H1 (cell line): ENCODE data around the gene SPEM3. TPM values are rescaled to one million over a fixed set of nuclear protein-coding genes. Genes with fewer than 3 reads are reported as not detected.
A peak's percentile ranks its signal among the peaks of the same experiment; 100 is the strongest.

Experiments
- CTCF ChIA-PET: fragments of 300-600 bp; sonication (Branson Sonifier 250); formaldehyde crosslinking; loops from one replicate; lab custom pipeline; 2021; ENCODE audit not compliant: partially characterized antibody; lab: Charles Lee
- POLR2A ChIA-PET: fragments of 300-600 bp; sonication (Branson Sonifier 250); formaldehyde crosslinking; loops from one replicate; lab custom pipeline; 2021; ENCODE audit warnings: inconsistent platforms; ENCODE audit not compliant: partially characterized antibody; lab: Charles Lee
- DNase-seq, 2 experiments: peaks; one replicate each; pipeline versions ENCODE4 v3.0.0 to v3.0.0-alpha.2; 2010 to 2022; ENCODE audit warnings: low spot score in 2 of 2, low read depth in 1 of 2, mixed read lengths in 1 of 2
- FAIRE-seq: peaks from 2 replicates; lab custom pipeline; 2011; peaks lifted over from hg19 to GRCh38; lab: Jason Lieb, UNC
- H2AFZ ChIP-seq: 2 replicates; pipeline ENCODE4 v1.8.1; 2012; ENCODE audit warnings: low read length, inconsistent platforms
- H2AK5ac ChIP-seq: 2 replicates; pipeline ENCODE4 v1.6.1; 2013; ENCODE audit warnings: low read depth, low read length
- H2BK120ac ChIP-seq: replicated peaks from 2 replicates; pipeline ENCODE3; 2013; ENCODE audit warnings: low read depth, low read length, inconsistent platforms
- H2BK12ac ChIP-seq: 2 replicates; pipeline ENCODE4 v1.6.1; 2013; ENCODE audit warnings: low read depth, low read length
- H2BK15ac ChIP-seq: 2 replicates; pipeline ENCODE4 v1.6.1; 2013; ENCODE audit warnings: low read length
- H2BK20ac ChIP-seq: 2 replicates; pipeline ENCODE4 v1.6.1; 2013; ENCODE audit warnings: low read length
- H2BK5ac ChIP-seq: 2 replicates; pipeline ENCODE4 v1.6.1; 2013; ENCODE audit warnings: low read depth, low read length
- H3K14ac ChIP-seq: 2 replicates; pipeline ENCODE4 v1.6.1; 2013; ENCODE audit warnings: inconsistent platforms; ENCODE audit not compliant: insufficient read length
- H3K18ac ChIP-seq: 2 replicates; pipeline ENCODE4 v1.6.1; 2013; ENCODE audit warnings: low read length; ENCODE audit errors: extremely low read depth
- H3K23ac ChIP-seq: 2 replicates; pipeline ENCODE4 v1.6.1; 2013; ENCODE audit warnings: inconsistent platforms; ENCODE audit not compliant: insufficient read length
- H3K23me2 ChIP-seq: 2 replicates; pipeline ENCODE4 v1.6.1; 2013; ENCODE audit warnings: low read depth, low read length
- H3K27ac ChIP-seq: 2 replicates; pipeline ENCODE4 v1.6.1; 2011; ENCODE audit warnings: low read depth, low read length, inconsistent platforms
- H3K27me3 ChIP-seq, 4 experiments: replicated peaks in 1 of 4; 1 replicate in 1 of 4; 2 replicates in 3 of 4; pipeline versions ENCODE4 v1.6.1 to v1.8.1; 2011 to 2013; ENCODE audit warnings: low read length in 3 of 4, mild to moderate bottlenecking in 3 of 4, inconsistent platforms in 2 of 4, mixed read lengths in 2 of 4, moderate library complexity in 1 of 4; ENCODE audit not compliant: control insufficient read depth in 3 of 4, insufficient read depth in 3 of 4; ENCODE audit errors: extremely low read depth in 1 of 4
- H3K36me3 ChIP-seq, 4 experiments: 2 replicates each; pipeline versions ENCODE4 v1.6.1 to v1.8.1; 2011 to 2013; ENCODE audit warnings: mild to moderate bottlenecking in 4 of 4, low read length in 3 of 4, moderate library complexity in 2 of 4, control low read depth in 1 of 4, inconsistent platforms in 1 of 4; ENCODE audit not compliant: insufficient read depth in 4 of 4, control insufficient read depth in 2 of 4
- H3K4ac ChIP-seq: replicated peaks from 2 replicates; pipeline ENCODE3; 2013; ENCODE audit warnings: low read length, low read depth, mixed read lengths, inconsistent platforms; ENCODE audit not compliant: insufficient read length
- H3K4me1 ChIP-seq, 4 experiments: replicated peaks in 1 of 4; 1 replicate in 1 of 4; 2 replicates in 3 of 4; pipeline versions ENCODE4 v1.6.1 to v1.8.1; 2011 to 2013; ENCODE audit warnings: low read length in 3 of 4, inconsistent platforms in 2 of 4, mixed read lengths in 1 of 4; ENCODE audit not compliant: insufficient read depth in 4 of 4, control insufficient read depth in 3 of 4
- H3K4me2 ChIP-seq, 2 experiments: 2 replicates each; pipeline versions ENCODE4 v1.6.1 to v1.8.1; 2011 to 2013; ENCODE audit warnings: low read depth in 2 of 2, low read length in 2 of 2, control low read depth in 1 of 2, inconsistent platforms in 1 of 2, mild to moderate bottlenecking in 1 of 2; ENCODE audit not compliant: insufficient read depth in 1 of 2
- H3K4me3 ChIP-seq, 4 experiments: fragments of 200-600, 300-600 bp in 1 of 4; sonication (generic), shearing (Covaris generic), sonication (Bioruptor Twin) in 1 of 4; 2 replicates each; pipeline versions ENCODE4 v1.5.1 to v1.8.1; 2011 to 2016; ENCODE audit warnings: low read length in 4 of 4, low read depth in 3 of 4, control low read depth in 2 of 4, inconsistent platforms in 2 of 4, mild to moderate bottlenecking in 2 of 4, mixed read lengths in 1 of 4, moderate library complexity in 1 of 4; ENCODE audit not compliant: insufficient read depth in 2 of 4; ENCODE audit errors: extremely low read depth in 1 of 4
- H3K56ac ChIP-seq: replicated peaks from 2 replicates; pipeline ENCODE3; 2013; ENCODE audit warnings: low read depth, mild to moderate bottlenecking, mixed read lengths, low read length, inconsistent platforms; ENCODE audit not compliant: insufficient read length
- H3K79me1 ChIP-seq: 2 replicates; pipeline ENCODE4 v1.6.1; 2013; ENCODE audit warnings: low read depth, low read length, control low read depth
- H3K79me2 ChIP-seq, 2 experiments: 2 replicates each; pipeline versions ENCODE4 v1.6.1 to v1.8.1; 2012 to 2013; ENCODE audit warnings: low read length in 2 of 2, mild to moderate bottlenecking in 2 of 2, inconsistent platforms in 1 of 2; ENCODE audit not compliant: insufficient read depth in 2 of 2, control insufficient read depth in 1 of 2
- H3K9ac ChIP-seq, 4 experiments: replicated peaks in 1 of 4; 1 replicate in 1 of 4; 2 replicates in 3 of 4; pipeline versions ENCODE4 v1.6.1 to v1.8.1; 2011 to 2013; ENCODE audit warnings: low read depth in 3 of 4, low read length in 3 of 4, control low read depth in 2 of 4, mild to moderate bottlenecking in 2 of 4, moderate library complexity in 2 of 4, inconsistent platforms in 1 of 4; ENCODE audit errors: extremely low read depth in 1 of 4
- H3K9me3 ChIP-seq, 2 experiments: 2 replicates each; pipeline versions ENCODE4 v1.6.1 to v1.8.1; 2012 to 2013; ENCODE audit warnings: mild to moderate bottlenecking in 2 of 2, moderate library complexity in 2 of 2, control low read depth in 1 of 2, inconsistent platforms in 1 of 2, low read depth in 1 of 2, low read length in 1 of 2, mixed read lengths in 1 of 2; ENCODE audit not compliant: insufficient read depth in 2 of 2
- H4K20me1 ChIP-seq, 2 experiments: replicated peaks in 1 of 2; 2 replicates each; pipeline versions ENCODE3 to v1.8.1; 2011 to 2013; ENCODE audit warnings: inconsistent platforms in 2 of 2, low read length in 2 of 2, mild to moderate bottlenecking in 1 of 2; ENCODE audit not compliant: insufficient read depth in 2 of 2, control insufficient read depth in 1 of 2
- H4K5ac ChIP-seq: 2 replicates; pipeline ENCODE4 v1.6.1; 2013; ENCODE audit warnings: low read length, low read depth, mixed read lengths, inconsistent platforms; ENCODE audit not compliant: insufficient read length
- H4K8ac ChIP-seq: 2 replicates; pipeline ENCODE4 v1.8.0; 2013; ENCODE audit warnings: mild to moderate bottlenecking, moderate library complexity, low read length, inconsistent platforms; ENCODE audit not compliant: insufficient read depth; ENCODE audit errors: extremely low read depth
- H4K91ac ChIP-seq: replicated peaks from 2 replicates; pipeline ENCODE3; 2013; ENCODE audit warnings: low read length, mixed read lengths, inconsistent platforms; ENCODE audit not compliant: insufficient read length
- BACH1 ChIP-seq: IDR thresholded peaks from 2 replicates; pipeline ENCODE4 v1.6.1; 2012; ENCODE audit warnings: low read length, improper control_type of control experiment
- RBBP5 ChIP-seq: IDR thresholded peaks from 2 replicates; pipeline ENCODE4 v1.7.1; 2012; ENCODE audit warnings: low read depth, mild to moderate bottlenecking, inconsistent platforms, low read length, moderate library complexity, borderline replicate concordance
- RFX5 ChIP-seq: IDR thresholded peaks from 2 replicates; pipeline ENCODE4 v1.6.1; 2011; ENCODE audit warnings: low read depth, low read length, improper control_type of control experiment, borderline replicate concordance
- RXRA ChIP-seq: IDR thresholded peaks from 2 replicates; pipeline ENCODE4 v1.6.1; 2011; ENCODE audit warnings: low read depth, mild to moderate bottlenecking, low read length, moderate library complexity; ENCODE audit not compliant: insufficient read depth
- SIX5 ChIP-seq: IDR thresholded peaks from 2 replicates; pipeline ENCODE4 v1.6.1; 2011; ENCODE audit warnings: mild to moderate bottlenecking, low read depth, low read length
- TCF12 ChIP-seq: IDR thresholded peaks from 2 replicates; pipeline ENCODE4 v1.6.1; 2011; ENCODE audit warnings: low read depth, mild to moderate bottlenecking, low read length
- ZNF274 ChIP-seq: IDR thresholded peaks from 2 replicates; pipeline ENCODE4 v1.7.0; 2012; ENCODE audit warnings: low read length, borderline replicate concordance; ENCODE audit errors: extremely low read depth
- WGBS, 2 experiments: shearing (Covaris generic) in 1 of 2; methylation state at CpG; one replicate each; pipeline versions ENCODE4 v1.1.6 to v1.1.7; 2013 to 2015; ENCODE audit warnings: low lambda C conversion rate in 2 of 2, mixed read lengths in 2 of 2, inconsistent platforms in 1 of 2, low coverage in 1 of 2, missing lambda C conversion rate in 1 of 2; ENCODE audit not compliant: insufficient replicate concordance in 2 of 2, insufficient coverage in 1 of 2, insufficient read length in 1 of 2; ENCODE audit errors: extremely low coverage in 1 of 2, missing lambda C conversion rate in 1 of 2; 5-methylcytosine and 5-hydroxymethylcytosine counted together
- polyA plus RNA-seq, 7 experiments: library from polyadenylated mRNA; depleted of rRNA in 3 of 7; stranded (reverse) in 5 of 7; unstranded in 2 of 7; fragments of >200 nt in 5 of 7; fragments of 200-250 nt in 2 of 7; gene quantifications; 1 replicate in 5 of 7; 2 replicates in 1 of 7; 4 replicates in 1 of 7; pipeline versions ENCODE4 v1.2.1 to v1.2.3, GENCODE V29; 2011 to 2013; ENCODE audit warnings: missing spikeins in 2 of 7, mixed read lengths in 2 of 7
- total RNA-seq: library from RNA; stranded (reverse); fragmentation: NEBNext Ultra II Directional; extraction: Animal tissue kit (Norgen Biotek cat#: 25700); gene quantifications from 2 replicates; pipeline ENCODE4 v1.2.1, GENCODE V29; 2021

Gene SPEM3
- total and polyA plus RNA-seq, 2 of the 8 experiments (the other 6 are each of a cell fraction or from before 2014, with no cell fraction given) = 0.02 TPM; not detected in 1

DNA sequence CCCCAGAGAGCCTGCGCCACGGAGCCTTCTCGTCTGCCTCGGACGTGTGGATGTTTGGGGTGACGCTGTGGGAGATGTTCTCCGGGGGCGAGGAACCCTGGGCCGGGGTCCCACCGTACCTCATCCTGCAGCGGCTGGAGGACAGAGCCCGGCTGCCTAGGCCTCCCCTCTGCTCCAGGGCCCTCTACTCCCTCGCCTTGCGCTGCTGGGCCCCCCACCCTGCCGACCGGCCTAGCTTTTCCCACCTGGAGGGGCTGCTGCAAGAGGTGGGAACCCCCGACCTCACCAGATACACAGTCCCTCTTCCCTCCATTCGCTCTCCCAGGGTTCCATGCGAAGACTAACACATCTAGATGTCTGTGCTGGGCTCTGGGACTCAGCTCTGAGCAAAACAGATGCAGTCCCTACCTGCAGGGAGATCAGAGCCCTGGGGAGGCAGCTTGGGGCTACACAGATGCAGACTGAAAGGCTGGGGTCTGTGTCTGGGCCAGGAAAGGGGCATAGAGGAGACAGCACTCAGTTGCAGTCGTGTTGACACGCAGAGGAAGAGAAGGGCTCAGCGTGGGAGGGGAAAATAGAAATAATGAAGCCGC is 44.1 kb upstream of the SPEM3 start:
- Histone ChIP-seq H2BK20ac (no peak overlapping the region), H3K18ac (no peak overlapping the region; the same call in 1 of the 2 replicates), H2AK5ac (no peak overlapping the region)
- TF ChIP-seq BACH1 (no peak), RXRA (no peak), RBBP5 (no peak), TCF12 (no peak), ZNF274 (no peak), RFX5 (no peak), SIX5 (no peak)
- TF ChIP-seq, all 59 proteins: peak for 0
- H3K9ac ChIP-seq = peak overlapping the region in 2 of 4 experiments; percentile 46 to 66; a peak in 5 of 7 replicates
- FAIRE-seq (no peak), DNase-seq (no peak)
- H3K14ac ChIP-seq = no peak overlapping the region
- peak overlapping the region; percentile 78 for H3K4me2 ChIP-seq
- no peak overlapping the region for H3K4ac ChIP-seq
- CTCF ChIA-PET = interaction anchor here (0.7 to 4.0 kb wide), 9 partner anchors 9 to 176 kb away, joined by 3 to 21 read pairs (median 6); partner anchors contain the start of genes PLSCR3 and TMEM95
- H3K4me1 ChIP-seq = peaks cover 0 to 17% (median 10%) of the 10 kb centered on the region in 4 experiments; a peak in 6 of 7 replicates
- no peak overlapping the region for H2AFZ ChIP-seq
- no peaks in the 10 kb centered on the region for H3K79me2 ChIP-seq
- H3K9me3 ChIP-seq = peaks cover 0 to 2% of the 10 kb centered on the region in 2 experiments; a peak in 1 of 4 replicates
- no peak overlapping the region for H4K91ac ChIP-seq
- H4K5ac ChIP-seq = no peak overlapping the region
- peaks cover 12% of the 10 kb centered on the region; the same call in 1 of the 2 replicates for H3K23me2 ChIP-seq
- peaks cover 3% of the 10 kb centered on the region; the same call in 1 of the 2 replicates for H3K79me1 ChIP-seq
- peak overlapping the region; percentile 36 to 60 (median 46) for H3K4me3 ChIP-seq
- H3K36me3 ChIP-seq = peaks cover 0 to 13% (median 2%) of the 10 kb centered on the region in 4 experiments; a peak in 5 of 8 replicates
- no peak overlapping the region for H2BK120ac ChIP-seq
- H3K56ac ChIP-seq = no peak overlapping the region
- no peak overlapping the region for H3K23ac ChIP-seq
- H3K27ac ChIP-seq = no peak overlapping the region
- H2BK15ac ChIP-seq = no peak overlapping the region
- H4K8ac ChIP-seq = no peak overlapping the region
- peaks cover 2 to 10% of the 10 kb centered on the region in 2 experiments for H4K20me1 ChIP-seq
- WGBS, 2 experiments = 42% methylated on average over 23 of the region's 23 CpGs; no CpG with 5 or more reads in 1 of the 2 experiments
- H3K27me3 ChIP-seq = peaks cover 0 to 39% (median 29%) of the 10 kb centered on the region in 4 experiments; a peak in 6 of 7 replicates
- no peak overlapping the region for H2BK12ac ChIP-seq
- POLR2A ChIA-PET = interaction anchor here (0.6 to 3.7 kb wide), 12 partner anchors 9 to 228 kb away, joined by 3 to 16 read pairs (median 4); partner anchors contain the start of genes PLSCR3, TMEM95 and ZBTB4
- H2BK5ac ChIP-seq = no peak overlapping the region
